GM12878 (cell line): ENCODE results near the gene KIRREL3.

Source experiments
- EZH2 ChIP-seq: IDR thresholded peaks from 2 replicates; pipeline ENCODE4 v1.6.1; 2012; ENCODE audit warnings: low read depth, mild to moderate bottlenecking, control low read depth, inconsistent platforms, low read length, borderline replicate concordance; ENCODE audit not compliant: control insufficient read depth
- FOXM1 ChIP-seq: IDR thresholded peaks from 2 replicates; pipeline ENCODE4 v1.6.1; 2012; ENCODE audit warnings: low read depth, mild to moderate bottlenecking, inconsistent platforms, low read length, moderate library complexity
- SRF ChIP-seq, 2 experiments: IDR thresholded peaks; 2 replicates each; pipeline ENCODE4 v1.6.1; 2011; ENCODE audit warnings: low read depth in 2 of 2, low read length in 2 of 2, mild to moderate bottlenecking in 1 of 2, moderate library complexity in 1 of 2
- TAF1 ChIP-seq: IDR thresholded peaks from 2 replicates; pipeline ENCODE4 v1.6.1; 2011; ENCODE audit warnings: mild to moderate bottlenecking, low read depth, low read length, borderline replicate concordance
- TF ChIP-seq, protein P1 (sequence below), 3 experiments: IDR thresholded peaks in 2 of 3; conservative IDR thresholded peaks in 1 of 3; 2 replicates each; pipeline ENCODE4 v1.5.1; 2011; ENCODE audit warnings: low read depth in 3 of 3, low read length in 3 of 3, mild to moderate bottlenecking in 3 of 3, control low read depth in 2 of 3, moderate library complexity in 2 of 3, inconsistent platforms in 1 of 3, mixed read lengths in 1 of 3; ENCODE audit not compliant: control insufficient read depth in 2 of 3, insufficient read depth in 1 of 3; ENCODE audit errors: extremely low read depth in 1 of 3
- TF ChIP-seq, protein P2 (sequence below): IDR thresholded peaks from 2 replicates; pipeline ENCODE4 v1.6.1; 2012; ENCODE audit warnings: mild to moderate bottlenecking, low read depth, low read length
- TF ChIP-seq, protein P3 (sequence below): IDR thresholded peaks from 2 replicates; pipeline ENCODE4 v1.6.1; 2012; ENCODE audit warnings: low read depth, low read length, improper control_type of control experiment
- TF ChIP-seq, protein P4 (sequence below): fragments of 450-650 bp; IDR thresholded peaks from 2 replicates; pipeline ENCODE4 v1.6.1; 2016; ENCODE audit warnings: mild to moderate bottlenecking

DNA sequence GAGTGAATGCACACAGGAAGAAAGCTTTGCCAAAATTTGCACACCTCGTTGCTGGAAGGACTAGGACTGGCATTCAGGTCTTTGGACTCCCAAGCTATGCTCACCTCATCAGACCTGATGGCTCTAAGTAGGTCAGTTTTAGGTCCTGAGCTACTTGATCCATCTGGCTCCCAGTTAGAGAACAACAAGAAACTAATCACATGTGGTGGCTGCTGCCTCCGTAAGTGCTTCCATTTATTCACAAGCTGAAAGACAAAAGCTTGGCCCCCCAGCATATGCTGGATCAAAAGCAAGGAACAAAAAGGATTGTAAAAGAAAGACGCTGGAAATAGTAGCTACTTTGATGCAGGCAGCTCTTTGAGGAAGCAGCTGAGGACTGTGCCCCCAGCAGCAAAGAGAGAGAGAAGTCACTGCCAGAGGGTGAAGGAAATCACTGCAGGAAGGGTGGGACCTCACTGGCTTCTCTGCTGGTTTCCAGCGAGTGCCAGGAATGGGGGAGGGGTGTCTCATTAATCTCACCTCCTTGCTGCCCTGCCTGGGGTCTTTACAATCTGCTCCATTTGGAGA is 268.9 kb downstream of the KIRREL3 start:
- no peak for TF ChIP-seq SRF (IDR thresholded peaks at IDR 0.05; ENCODE audit: low read depth in 2 of 2, low read length in 2 of 2)
- TF ChIP-seq, protein P1, sequence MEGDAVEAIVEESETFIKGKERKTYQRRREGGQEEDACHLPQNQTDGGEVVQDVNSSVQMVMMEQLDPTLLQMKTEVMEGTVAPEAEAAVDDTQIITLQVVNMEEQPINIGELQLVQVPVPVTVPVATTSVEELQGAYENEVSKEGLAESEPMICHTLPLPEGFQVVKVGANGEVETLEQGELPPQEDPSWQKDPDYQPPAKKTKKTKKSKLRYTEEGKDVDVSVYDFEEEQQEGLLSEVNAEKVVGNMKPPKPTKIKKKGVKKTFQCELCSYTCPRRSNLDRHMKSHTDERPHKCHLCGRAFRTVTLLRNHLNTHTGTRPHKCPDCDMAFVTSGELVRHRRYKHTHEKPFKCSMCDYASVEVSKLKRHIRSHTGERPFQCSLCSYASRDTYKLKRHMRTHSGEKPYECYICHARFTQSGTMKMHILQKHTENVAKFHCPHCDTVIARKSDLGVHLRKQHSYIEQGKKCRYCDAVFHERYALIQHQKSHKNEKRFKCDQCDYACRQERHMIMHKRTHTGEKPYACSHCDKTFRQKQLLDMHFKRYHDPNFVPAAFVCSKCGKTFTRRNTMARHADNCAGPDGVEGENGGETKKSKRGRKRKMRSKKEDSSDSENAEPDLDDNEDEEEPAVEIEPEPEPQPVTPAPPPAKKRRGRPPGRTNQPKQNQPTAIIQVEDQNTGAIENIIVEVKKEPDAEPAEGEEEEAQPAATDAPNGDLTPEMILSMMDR (IDR thresholded peaks at IDR 0.05 in 2 of 3, conservative IDR thresholded peaks at IDR 0.05 in 1 of 3; ENCODE audit: control insufficient read depth in 2 of 3, extremely low read depth in 1 of 3, insufficient read depth in 1 of 3, low read depth in 3 of 3, low read length in 3 of 3): no peak
- TF ChIP-seq, protein P2, sequence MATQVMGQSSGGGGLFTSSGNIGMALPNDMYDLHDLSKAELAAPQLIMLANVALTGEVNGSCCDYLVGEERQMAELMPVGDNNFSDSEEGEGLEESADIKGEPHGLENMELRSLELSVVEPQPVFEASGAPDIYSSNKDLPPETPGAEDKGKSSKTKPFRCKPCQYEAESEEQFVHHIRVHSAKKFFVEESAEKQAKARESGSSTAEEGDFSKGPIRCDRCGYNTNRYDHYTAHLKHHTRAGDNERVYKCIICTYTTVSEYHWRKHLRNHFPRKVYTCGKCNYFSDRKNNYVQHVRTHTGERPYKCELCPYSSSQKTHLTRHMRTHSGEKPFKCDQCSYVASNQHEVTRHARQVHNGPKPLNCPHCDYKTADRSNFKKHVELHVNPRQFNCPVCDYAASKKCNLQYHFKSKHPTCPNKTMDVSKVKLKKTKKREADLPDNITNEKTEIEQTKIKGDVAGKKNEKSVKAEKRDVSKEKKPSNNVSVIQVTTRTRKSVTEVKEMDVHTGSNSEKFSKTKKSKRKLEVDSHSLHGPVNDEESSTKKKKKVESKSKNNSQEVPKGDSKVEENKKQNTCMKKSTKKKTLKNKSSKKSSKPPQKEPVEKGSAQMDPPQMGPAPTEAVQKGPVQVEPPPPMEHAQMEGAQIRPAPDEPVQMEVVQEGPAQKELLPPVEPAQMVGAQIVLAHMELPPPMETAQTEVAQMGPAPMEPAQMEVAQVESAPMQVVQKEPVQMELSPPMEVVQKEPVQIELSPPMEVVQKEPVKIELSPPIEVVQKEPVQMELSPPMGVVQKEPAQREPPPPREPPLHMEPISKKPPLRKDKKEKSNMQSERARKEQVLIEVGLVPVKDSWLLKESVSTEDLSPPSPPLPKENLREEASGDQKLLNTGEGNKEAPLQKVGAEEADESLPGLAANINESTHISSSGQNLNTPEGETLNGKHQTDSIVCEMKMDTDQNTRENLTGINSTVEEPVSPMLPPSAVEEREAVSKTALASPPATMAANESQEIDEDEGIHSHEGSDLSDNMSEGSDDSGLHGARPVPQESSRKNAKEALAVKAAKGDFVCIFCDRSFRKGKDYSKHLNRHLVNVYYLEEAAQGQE: no peak
- TF ChIP-seq, protein P3, sequence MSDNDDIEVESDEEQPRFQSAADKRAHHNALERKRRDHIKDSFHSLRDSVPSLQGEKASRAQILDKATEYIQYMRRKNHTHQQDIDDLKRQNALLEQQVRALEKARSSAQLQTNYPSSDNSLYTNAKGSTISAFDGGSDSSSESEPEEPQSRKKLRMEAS: no peak
- TF ChIP-seq TAF1: no peak
- TF ChIP-seq EZH2: no peak
- TF ChIP-seq FOXM1: no peak
- TF ChIP-seq, protein P4, sequence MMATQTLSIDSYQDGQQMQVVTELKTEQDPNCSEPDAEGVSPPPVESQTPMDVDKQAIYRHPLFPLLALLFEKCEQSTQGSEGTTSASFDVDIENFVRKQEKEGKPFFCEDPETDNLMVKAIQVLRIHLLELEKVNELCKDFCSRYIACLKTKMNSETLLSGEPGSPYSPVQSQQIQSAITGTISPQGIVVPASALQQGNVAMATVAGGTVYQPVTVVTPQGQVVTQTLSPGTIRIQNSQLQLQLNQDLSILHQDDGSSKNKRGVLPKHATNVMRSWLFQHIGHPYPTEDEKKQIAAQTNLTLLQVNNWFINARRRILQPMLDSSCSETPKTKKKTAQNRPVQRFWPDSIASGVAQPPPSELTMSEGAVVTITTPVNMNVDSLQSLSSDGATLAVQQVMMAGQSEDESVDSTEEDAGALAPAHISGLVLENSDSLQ: no peak
